A673 (cell line): Measurements from ENCODE around the gene OGDH.

Experiments used
- EZH2 ChIP-seq: fragments of 200-600 bp; sonication (generic); IDR thresholded peaks from 2 replicates; pipeline ENCODE4 v1.6.1; 2017; ENCODE audit warnings: borderline replicate concordance, low read depth, mild to moderate bottlenecking, mixed read lengths, antibody characterized with exemption, low read length; ENCODE audit not compliant: poor library complexity, severe bottlenecking
- TF ChIP-seq, protein P1 (sequence below): fragments of 300-800, 200-600 bp; sonication (generic); conservative IDR thresholded peaks from 2 replicates; pipeline ENCODE4 v1.5.1; 2017; ENCODE audit warnings: low read depth, mild to moderate bottlenecking, antibody characterized with exemption, low read length, moderate library complexity, mixed read lengths

DNA sequence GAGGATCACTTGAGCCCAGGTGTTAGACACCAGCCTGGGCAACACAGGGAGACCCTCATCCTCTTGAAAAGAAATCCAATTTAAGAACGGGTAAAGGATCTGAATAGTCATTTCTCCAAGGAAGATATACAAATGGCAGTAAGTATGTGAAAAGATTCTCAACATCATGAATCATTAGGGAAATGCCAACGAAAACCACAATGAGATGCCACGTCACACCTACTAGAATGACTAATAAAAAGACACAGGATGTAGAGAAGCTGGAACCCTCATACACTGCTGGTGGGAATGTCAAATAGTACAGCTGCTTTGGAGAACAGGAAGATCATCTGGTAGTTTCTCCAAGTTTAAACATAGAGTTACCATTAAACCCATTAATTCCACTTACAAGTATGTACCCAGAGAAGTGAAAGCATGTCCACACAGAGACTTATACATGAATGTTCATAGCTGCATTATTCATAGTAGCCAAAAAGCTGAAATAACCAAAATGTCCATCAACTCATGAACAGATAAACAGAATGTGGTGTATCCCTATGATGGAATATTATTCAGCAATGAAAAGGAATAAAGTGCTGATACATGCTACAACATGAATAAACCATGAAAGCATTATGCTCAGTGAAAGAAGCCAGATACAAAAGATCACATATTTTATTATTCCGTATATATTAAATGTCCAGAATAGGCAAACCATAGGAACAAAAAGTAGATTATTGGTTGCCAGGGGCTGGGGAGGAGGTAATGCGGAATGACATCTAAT, 129.2 kb downstream of the OGDH start:
- TF ChIP-seq, protein P1, sequence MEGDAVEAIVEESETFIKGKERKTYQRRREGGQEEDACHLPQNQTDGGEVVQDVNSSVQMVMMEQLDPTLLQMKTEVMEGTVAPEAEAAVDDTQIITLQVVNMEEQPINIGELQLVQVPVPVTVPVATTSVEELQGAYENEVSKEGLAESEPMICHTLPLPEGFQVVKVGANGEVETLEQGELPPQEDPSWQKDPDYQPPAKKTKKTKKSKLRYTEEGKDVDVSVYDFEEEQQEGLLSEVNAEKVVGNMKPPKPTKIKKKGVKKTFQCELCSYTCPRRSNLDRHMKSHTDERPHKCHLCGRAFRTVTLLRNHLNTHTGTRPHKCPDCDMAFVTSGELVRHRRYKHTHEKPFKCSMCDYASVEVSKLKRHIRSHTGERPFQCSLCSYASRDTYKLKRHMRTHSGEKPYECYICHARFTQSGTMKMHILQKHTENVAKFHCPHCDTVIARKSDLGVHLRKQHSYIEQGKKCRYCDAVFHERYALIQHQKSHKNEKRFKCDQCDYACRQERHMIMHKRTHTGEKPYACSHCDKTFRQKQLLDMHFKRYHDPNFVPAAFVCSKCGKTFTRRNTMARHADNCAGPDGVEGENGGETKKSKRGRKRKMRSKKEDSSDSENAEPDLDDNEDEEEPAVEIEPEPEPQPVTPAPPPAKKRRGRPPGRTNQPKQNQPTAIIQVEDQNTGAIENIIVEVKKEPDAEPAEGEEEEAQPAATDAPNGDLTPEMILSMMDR, result no peak
- TF ChIP-seq EZH2, result no peak
